Islet precursor cell (in vitro differentiated cells): ENCODE data around the gene ZNF678.
"Not testable (repeated sequence)": the region's sequence is repeated elsewhere in the genome, so short reads cannot be mapped to it uniquely, and the experiment has no call there.

Experiments used
- DNase-seq: peaks from one replicate; pipeline ENCODE4 v3.0.0-alpha.2; 2018

ZNF678 gene

GRCh38 chr1:227563324-227564201, at the start of gene ZNF678:
Gene ZNF678 (plus strand): TSS chr1:227563556. CDS start chr1:227650992, 87,436 bp downstream.
- peak; percentile 96 for DNase-seq

GRCh38 chr1:227518876-227519275, 44.5 kb upstream of the ZNF678 start:
- peak; percentile 38 for DNase-seq

- no peak for DNase-seq
Observed at GRCh38 chr1:227521782-227522181, 41.6 kb upstream of the ZNF678 start.

- no peak for DNase-seq
Observed at GRCh38 chr1:227526524-227526923, 36.8 kb upstream of the ZNF678 start.

GRCh38 chr1:227532019-227532619, 31.2 kb upstream of the ZNF678 start:
- no peak for DNase-seq

- DNase-seq: no peak
Observed at GRCh38 chr1:227540170-227541098, 22.9 kb upstream of the ZNF678 start.

GRCh38 chr1:227541129-227541528, 22.2 kb upstream of the ZNF678 start:
- DNase-seq: no peak

- DNase-seq: no peak
Observed at GRCh38 chr1:227541796-227542152, 21.6 kb upstream of the ZNF678 start.

- DNase-seq: peak; percentile 92
Observed at GRCh38 chr1:227542153-227543120, 20.9 kb upstream of the ZNF678 start.

- no peak for DNase-seq
Observed at GRCh38 chr1:227543283-227544066, 19.9 kb upstream of the ZNF678 start.

GRCh38 chr1:227544067-227545050, 19.0 kb upstream of the ZNF678 start:
- DNase-seq: no peak

- no peak for DNase-seq
Observed at GRCh38 chr1:227545361-227545760, 18.0 kb upstream of the ZNF678 start.

GRCh38 chr1:227546059-227546458, 17.3 kb upstream of the ZNF678 start:
- DNase-seq: no peak

GRCh38 chr1:227546598-227547309, 16.6 kb upstream of the ZNF678 start:
- DNase-seq: no peak

- no peak for DNase-seq
Observed at GRCh38 chr1:227547310-227548118, 15.8 kb upstream of the ZNF678 start.

GRCh38 chr1:227548119-227548397, 15.3 kb upstream of the ZNF678 start:
- no peak for DNase-seq

GRCh38 chr1:227548448-227548847, 14.9 kb upstream of the ZNF678 start:
- no peak for DNase-seq

- no peak for DNase-seq
Observed at GRCh38 chr1:227549892-227550291, 13.5 kb upstream of the ZNF678 start.

- DNase-seq: not testable (repeated sequence)
Observed at GRCh38 chr1:227551881-227552280, 11.5 kb upstream of the ZNF678 start.
